ENCODE measurements around the gene SNRK. TPM values are rescaled to one million over a fixed set of nuclear protein-coding genes. Genes with fewer than 3 reads are reported as not detected.

SNRK gene
- total and polyA plus RNA-seq, 9 of the 15 experiments (the other 6 are each of a cell fraction or from before 2014, with no cell fraction given): 1.7 to 12.3 (median 7.3) TPM

DNA sequence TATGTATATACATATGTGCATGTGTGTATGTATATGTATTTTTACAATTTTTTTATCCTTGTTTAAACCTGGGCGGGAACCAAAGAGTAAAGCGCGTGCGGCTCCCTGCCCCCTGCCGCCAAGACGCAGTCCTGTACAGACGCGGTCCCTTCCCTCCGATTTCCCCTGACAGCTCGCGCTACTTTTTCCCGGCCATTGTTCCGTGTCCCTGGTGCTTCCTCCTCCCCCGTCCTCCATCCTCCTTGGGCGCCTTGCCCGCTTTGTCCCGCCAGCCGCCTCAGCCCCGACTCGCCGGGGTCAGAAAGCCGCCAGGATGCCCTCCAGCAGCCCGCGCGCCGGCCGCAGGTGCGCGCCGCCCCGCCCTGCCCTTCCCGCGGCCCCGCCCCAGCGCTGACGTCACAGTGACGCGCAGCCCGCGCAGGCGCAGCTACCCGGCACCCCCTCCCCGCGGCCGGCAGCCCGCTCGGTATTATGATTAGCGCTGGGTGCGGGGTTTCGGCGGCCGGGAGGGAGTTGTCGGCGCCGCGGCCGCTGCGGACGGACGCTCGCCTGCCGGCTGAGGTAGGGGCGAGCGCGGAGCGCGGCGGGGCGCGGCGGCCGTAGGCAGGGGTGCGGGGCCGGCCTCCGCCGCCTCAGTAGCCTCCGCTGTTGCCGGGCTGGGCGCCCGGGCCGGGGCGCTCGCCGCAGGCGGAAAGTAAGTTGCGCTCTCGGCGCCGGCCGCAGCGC, at the start of gene SNRK (continued):
- TF ChIP-seq, protein P1, sequence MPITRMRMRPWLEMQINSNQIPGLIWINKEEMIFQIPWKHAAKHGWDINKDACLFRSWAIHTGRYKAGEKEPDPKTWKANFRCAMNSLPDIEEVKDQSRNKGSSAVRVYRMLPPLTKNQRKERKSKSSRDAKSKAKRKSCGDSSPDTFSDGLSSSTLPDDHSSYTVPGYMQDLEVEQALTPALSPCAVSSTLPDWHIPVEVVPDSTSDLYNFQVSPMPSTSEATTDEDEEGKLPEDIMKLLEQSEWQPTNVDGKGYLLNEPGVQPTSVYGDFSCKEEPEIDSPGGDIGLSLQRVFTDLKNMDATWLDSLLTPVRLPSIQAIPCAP (CRISPR knock-in tag; IDR thresholded peaks at IDR 0.05; ENCODE audit: borderline replicate concordance): no peak
- TF ChIP-seq, protein P2, sequence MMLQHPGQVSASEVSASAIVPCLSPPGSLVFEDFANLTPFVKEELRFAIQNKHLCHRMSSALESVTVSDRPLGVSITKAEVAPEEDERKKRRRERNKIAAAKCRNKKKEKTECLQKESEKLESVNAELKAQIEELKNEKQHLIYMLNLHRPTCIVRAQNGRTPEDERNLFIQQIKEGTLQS (IDR thresholded peaks at IDR 0.05): no peak
- TF ChIP-seq, protein P2 (CRISPR knock-in tag; conservative IDR thresholded peaks at IDR 0.05): no peak; the same call in 1 of the 2 replicates
- peak; percentile 87; the same call in 1 of the 2 replicates for TF ChIP-seq PHF8 (IDR thresholded peaks at IDR 0.05; ENCODE audit: borderline replicate concordance, low read length)
- TF ChIP-seq TRIM24 (IDR thresholded peaks at IDR 0.05): peak in 1 of 2 experiments; percentile 63; a peak in 2 of 4 replicates
- TF ChIP-seq KDM4B (IDR thresholded peaks at IDR 0.05; ENCODE audit: borderline replicate concordance in 2 of 2, low read depth in 1 of 2): peak in 1 of 2 experiments; percentile 14; a peak in 2 of 4 replicates
- TF ChIP-seq HMGN3 (IDR thresholded peaks at IDR 0.05; ENCODE audit: borderline replicate concordance, extremely low read depth, insufficient read length, low read depth, low read length): no peak
- no peak for TF ChIP-seq BRCA1 (IDR thresholded peaks at IDR 0.05)
- TF ChIP-seq BRCA1 (CRISPR knock-in tag; IDR thresholded peaks at IDR 0.05): no peak
- TF ChIP-seq, protein P3, sequence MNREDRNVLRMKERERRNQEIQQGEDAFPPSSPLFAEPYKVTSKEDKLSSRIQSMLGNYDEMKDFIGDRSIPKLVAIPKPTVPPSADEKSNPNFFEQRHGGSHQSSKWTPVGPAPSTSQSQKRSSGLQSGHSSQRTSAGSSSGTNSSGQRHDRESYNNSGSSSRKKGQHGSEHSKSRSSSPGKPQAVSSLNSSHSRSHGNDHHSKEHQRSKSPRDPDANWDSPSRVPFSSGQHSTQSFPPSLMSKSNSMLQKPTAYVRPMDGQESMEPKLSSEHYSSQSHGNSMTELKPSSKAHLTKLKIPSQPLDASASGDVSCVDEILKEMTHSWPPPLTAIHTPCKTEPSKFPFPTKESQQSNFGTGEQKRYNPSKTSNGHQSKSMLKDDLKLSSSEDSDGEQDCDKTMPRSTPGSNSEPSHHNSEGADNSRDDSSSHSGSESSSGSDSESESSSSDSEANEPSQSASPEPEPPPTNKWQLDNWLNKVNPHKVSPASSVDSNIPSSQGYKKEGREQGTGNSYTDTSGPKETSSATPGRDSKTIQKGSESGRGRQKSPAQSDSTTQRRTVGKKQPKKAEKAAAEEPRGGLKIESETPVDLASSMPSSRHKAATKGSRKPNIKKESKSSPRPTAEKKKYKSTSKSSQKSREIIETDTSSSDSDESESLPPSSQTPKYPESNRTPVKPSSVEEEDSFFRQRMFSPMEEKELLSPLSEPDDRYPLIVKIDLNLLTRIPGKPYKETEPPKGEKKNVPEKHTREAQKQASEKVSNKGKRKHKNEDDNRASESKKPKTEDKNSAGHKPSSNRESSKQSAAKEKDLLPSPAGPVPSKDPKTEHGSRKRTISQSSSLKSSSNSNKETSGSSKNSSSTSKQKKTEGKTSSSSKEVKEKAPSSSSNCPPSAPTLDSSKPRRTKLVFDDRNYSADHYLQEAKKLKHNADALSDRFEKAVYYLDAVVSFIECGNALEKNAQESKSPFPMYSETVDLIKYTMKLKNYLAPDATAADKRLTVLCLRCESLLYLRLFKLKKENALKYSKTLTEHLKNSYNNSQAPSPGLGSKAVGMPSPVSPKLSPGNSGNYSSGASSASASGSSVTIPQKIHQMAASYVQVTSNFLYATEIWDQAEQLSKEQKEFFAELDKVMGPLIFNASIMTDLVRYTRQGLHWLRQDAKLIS (CRISPR knock-in tag; IDR thresholded peaks at IDR 0.05): no peak
- TF ChIP-seq FOXM1 (IDR thresholded peaks at IDR 0.05; ENCODE audit: low read depth): no peak
- no peak for TF ChIP-seq FOXM1 (CRISPR knock-in tag; IDR thresholded peaks at IDR 0.05; ENCODE audit: low read depth)
- TF ChIP-seq, protein P4, sequence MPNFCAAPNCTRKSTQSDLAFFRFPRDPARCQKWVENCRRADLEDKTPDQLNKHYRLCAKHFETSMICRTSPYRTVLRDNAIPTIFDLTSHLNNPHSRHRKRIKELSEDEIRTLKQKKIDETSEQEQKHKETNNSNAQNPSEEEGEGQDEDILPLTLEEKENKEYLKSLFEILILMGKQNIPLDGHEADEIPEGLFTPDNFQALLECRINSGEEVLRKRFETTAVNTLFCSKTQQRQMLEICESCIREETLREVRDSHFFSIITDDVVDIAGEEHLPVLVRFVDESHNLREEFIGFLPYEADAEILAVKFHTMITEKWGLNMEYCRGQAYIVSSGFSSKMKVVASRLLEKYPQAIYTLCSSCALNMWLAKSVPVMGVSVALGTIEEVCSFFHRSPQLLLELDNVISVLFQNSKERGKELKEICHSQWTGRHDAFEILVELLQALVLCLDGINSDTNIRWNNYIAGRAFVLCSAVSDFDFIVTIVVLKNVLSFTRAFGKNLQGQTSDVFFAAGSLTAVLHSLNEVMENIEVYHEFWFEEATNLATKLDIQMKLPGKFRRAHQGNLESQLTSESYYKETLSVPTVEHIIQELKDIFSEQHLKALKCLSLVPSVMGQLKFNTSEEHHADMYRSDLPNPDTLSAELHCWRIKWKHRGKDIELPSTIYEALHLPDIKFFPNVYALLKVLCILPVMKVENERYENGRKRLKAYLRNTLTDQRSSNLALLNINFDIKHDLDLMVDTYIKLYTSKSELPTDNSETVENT (CRISPR knock-in tag; IDR thresholded peaks at IDR 0.05): peak; percentile 29; the same call in 1 of the 2 replicates
- no peak for TF ChIP-seq MTA1 (IDR thresholded peaks at IDR 0.05; ENCODE audit: borderline replicate concordance)
- TF ChIP-seq BCOR (IDR thresholded peaks at IDR 0.05): 0 out of 2 replicates have a peak, but pooled peaks have one; percentile 31
- no peak for TF ChIP-seq TCF3 (CRISPR knock-in tag; IDR thresholded peaks at IDR 0.05)
- 0 out of 2 replicates have a peak, but pooled peaks have one; percentile 37 for TF ChIP-seq DPF2 (IDR thresholded peaks at IDR 0.05)
- no peak for TF ChIP-seq SNIP1 (IDR thresholded peaks at IDR 0.05; ENCODE audit: low read depth)
- no peak for TF ChIP-seq ZNF174 (CRISPR knock-in tag; IDR thresholded peaks at IDR 0.05)
- TF ChIP-seq ZNF165 (CRISPR knock-in tag; IDR thresholded peaks at IDR 0.05; ENCODE audit: borderline replicate concordance): no peak
- TF ChIP-seq RBM39 (optimal IDR thresholded peaks at IDR 0.05; ENCODE audit: low read depth, low read length): no peak
- no peak for TF ChIP-seq TAF15 (IDR thresholded peaks at IDR 0.05; ENCODE audit: low read depth, low read length)

Data from K562 (cell line).